Skeletal muscle satellite cell (primary cell): Measurements from ENCODE around the gene SNX27.
A peak's percentile ranks its signal among the peaks of the same experiment; 100 is the strongest.

Experiments
- H3K27me3 ChIP-seq: 2 replicates; pipeline ENCODE4 v1.7.0; 2013; ENCODE audit warnings: low read length; ENCODE audit not compliant: control insufficient read depth, insufficient read depth
- H3K36me3 ChIP-seq: 2 replicates; pipeline ENCODE4 v1.7.0; 2013; ENCODE audit warnings: mild to moderate bottlenecking, control low read depth, low read length; ENCODE audit not compliant: insufficient read depth
- H3K4me1 ChIP-seq: 2 replicates; pipeline ENCODE4 v1.7.0; 2013; ENCODE audit warnings: low read length; ENCODE audit not compliant: control insufficient read depth, insufficient read depth
- H3K4me2 ChIP-seq: 2 replicates; pipeline ENCODE4 v1.7.0; 2013; ENCODE audit warnings: mild to moderate bottlenecking, low read length
- H3K4me3 ChIP-seq: 2 replicates; pipeline ENCODE4 v1.7.0; 2013; ENCODE audit warnings: low read length
- H3K9ac ChIP-seq: 2 replicates; pipeline ENCODE4 v1.7.0; 2013; ENCODE audit warnings: mild to moderate bottlenecking, low read depth, low read length, moderate library complexity
- H3K9me3 ChIP-seq: replicated peaks from 2 replicates; pipeline ENCODE4 v1.7.0; 2013; ENCODE audit warnings: mild to moderate bottlenecking, control low read depth, low read length

The SNX27 gene

DNA sequence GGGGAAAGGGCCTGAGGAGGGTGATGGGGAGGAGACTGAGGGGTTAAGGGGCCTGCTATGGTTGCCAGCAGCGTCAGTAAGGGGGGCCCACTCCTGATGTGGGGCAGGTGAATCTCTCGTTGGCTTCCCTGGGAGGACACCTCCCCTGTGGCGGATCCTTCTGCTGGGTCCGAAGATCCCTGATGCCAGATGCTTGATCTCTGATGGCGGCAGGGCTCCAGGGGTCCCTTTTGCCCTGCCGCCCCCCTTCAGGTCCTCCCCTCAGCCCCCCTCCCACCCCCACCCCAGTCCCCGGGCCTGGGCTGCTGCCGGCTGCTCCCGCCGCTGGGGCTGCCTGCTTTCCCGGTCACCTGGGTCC is 104.5 kb downstream of the SNX27 start:
- H3K4me3 ChIP-seq = no peak overlapping the region
- H3K9me3 ChIP-seq = no peaks in the 10 kb centered on the region
- H3K27me3 ChIP-seq = peaks cover 91% of the 10 kb centered on the region

DNA sequence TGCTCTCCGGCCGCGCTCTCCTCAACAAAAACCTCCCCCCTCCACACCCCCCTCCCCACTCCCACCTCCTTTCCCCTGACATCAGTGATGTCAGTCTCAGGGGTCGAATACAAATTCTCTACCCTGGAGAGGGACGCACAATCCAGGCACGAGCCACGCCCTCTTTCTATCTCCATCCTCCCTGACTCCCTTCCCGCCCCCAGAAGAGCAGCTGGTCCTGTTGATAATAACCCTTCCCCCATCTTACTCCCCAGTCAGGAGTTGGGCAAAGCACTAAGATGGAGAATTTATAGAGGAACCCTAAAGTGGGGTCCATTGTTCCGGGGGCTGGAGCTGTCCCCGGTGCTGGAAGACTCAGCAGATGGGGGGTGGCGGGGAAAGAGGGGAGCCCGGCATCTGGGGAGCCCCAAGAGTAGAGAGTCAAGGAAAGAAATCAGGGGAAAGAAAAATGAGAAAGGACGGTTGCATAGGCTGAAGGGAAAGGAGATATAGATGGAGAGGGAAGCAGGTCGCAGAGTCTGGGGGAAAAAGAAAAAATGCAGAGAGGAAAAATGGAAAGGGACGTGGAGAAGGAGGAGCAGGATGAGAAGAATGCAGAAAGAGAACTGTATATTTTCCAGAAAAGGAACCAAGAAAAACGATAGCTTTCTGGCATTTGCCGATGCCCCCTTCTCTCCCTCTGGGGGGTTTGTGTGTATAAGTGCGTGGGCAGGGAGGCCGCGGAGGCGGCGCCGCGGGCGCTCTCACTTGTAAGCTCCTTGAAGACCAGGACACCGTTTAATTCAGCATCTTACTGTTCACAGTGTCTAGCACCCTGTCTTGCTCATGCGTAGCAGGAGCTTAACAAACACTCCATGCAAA is 105.2 kb downstream of the SNX27 start, which contains the start of gene CELF3:
Gene CELF3, minus strand, starts transcription at position 33 of the 861 bp plus-strand sequence. CDS start 783 bp downstream, outside the sequence.
- peaks cover 88% of the 10 kb centered on the region for H3K27me3 ChIP-seq
- no peak within 1 kb of the TSS for H3K4me2 ChIP-seq
- no peaks in the 10 kb centered on the region for H3K36me3 ChIP-seq
- no peak within 1 kb of the TSS for H3K4me3 ChIP-seq
- peaks cover 12% of the 10 kb centered on the region for H3K4me1 ChIP-seq
- no peak within 1 kb of the TSS for H3K9ac ChIP-seq
- H3K9me3 ChIP-seq = no peaks in the 10 kb centered on the region

More for the DNA sequence above, 104.5 kb downstream of the SNX27 start:
- Histone ChIP-seq H3K36me3 (no peaks in the 10 kb centered on the region), H3K4me1 (peaks cover 7% of the 10 kb centered on the region), H3K9ac (no peak overlapping the region), H3K4me2 (no peak overlapping the region)

DNA sequence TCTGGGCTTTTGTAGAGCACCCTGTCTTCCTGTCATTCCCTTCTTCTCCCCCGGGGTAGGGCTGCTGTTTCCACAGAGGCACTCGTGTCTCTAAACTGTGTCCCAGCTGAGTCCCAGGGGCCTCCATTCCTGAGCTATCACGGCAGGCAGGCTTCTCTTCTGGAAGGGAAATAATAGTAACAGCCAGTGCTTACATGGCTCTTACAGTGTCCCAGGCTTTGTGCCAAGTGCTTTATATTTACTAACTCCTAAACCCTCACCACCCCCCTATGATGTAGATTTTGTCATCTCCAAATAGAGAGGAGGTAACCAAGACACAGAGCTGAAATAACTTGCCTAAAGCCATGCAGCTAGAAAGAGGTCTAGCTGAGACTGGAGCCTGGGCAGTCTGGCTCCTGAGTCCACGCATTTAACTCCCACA is 106.2 kb downstream of the SNX27 start:
- Histone ChIP-seq H3K9ac (no peak overlapping the region), H3K27me3 (peaks cover 86% of the 10 kb centered on the region), H3K9me3 (no peaks in the 10 kb centered on the region), H3K36me3 (no peaks in the 10 kb centered on the region), H3K4me2 (no peak overlapping the region), H3K4me1 (peaks cover 12% of the 10 kb centered on the region), H3K4me3 (no peak overlapping the region)

DNA sequence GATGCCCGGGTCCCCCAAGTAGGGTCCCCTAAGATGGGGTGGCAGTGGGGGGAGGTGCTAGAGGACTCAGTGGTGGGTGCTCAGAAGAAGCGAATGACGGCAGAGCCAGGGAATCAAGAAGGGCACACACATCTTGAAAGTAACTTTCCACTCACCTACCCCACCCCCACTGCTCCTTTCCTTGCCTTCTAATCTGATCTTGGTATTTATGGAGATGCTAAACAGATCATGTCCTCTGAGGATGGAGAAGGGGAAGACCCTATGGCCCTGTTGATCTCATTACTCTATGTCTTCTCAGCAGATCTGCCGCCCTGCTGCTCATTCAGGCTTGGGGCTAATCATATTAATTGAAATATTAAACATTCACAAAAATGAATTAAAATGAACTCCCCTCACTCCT is 106.8 kb downstream of the SNX27 start:
- H3K9me3 ChIP-seq = no peaks in the 10 kb centered on the region
- no peak overlapping the region for H3K4me2 ChIP-seq
- no peaks in the 10 kb centered on the region for H3K36me3 ChIP-seq
- H3K4me3 ChIP-seq = no peak overlapping the region
- H3K9ac ChIP-seq = no peak overlapping the region
- peaks cover 81% of the 10 kb centered on the region for H3K27me3 ChIP-seq
- peaks cover 12% of the 10 kb centered on the region for H3K4me1 ChIP-seq

DNA sequence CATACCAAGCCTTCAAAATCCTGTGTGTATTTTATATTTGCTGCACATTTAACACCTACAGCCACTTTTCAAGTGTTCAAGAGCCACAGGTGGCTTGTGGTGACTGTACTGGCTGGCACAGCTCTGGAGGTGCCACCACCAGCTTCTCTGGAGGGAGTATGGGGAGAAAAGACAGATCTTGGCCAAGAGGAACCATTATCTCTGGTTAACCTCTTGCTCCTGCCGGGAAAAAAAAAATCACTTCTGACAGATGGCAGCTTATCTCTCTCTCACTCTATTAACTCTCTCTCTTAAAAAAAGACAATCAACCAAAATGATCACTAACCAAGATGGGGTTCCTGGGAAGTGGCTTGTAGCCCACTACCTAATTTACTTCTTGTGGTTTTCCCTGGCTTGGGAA is 108.3 kb downstream of the SNX27 start:
- Histone ChIP-seq H3K9ac (no peak overlapping the region), H3K4me2 (no peak overlapping the region), H3K4me3 (no peak overlapping the region), H3K36me3 (no peaks in the 10 kb centered on the region), H3K27me3 (peaks cover 74% of the 10 kb centered on the region), H3K9me3 (no peaks in the 10 kb centered on the region), H3K4me1 (peaks cover 12% of the 10 kb centered on the region)

DNA sequence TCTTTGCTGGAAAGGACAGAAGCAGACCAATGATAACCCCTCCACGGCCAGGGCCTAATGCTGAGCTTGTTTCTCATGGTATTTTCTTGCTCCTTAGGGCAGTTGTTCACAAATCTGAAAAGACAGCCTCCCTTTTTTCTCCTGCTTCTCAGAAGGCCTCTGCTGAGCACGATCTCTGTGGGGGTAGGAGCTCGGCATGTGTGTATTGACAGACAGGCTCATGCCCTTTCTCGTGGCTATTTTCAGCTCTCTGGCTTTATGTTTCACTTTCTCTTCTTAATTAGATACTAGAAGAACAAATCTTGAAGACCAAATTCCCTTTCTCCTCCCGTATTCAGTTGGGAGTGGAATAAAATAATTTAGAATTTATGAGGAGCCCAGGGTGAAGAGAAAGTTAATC is 108.7 kb downstream of the SNX27 start:
- peak overlapping the region; percentile 72 for H3K4me3 ChIP-seq
- no peak overlapping the region for H3K9ac ChIP-seq
- peaks cover 12% of the 10 kb centered on the region for H3K4me1 ChIP-seq
- H3K9me3 ChIP-seq = no peaks in the 10 kb centered on the region
- peaks cover 73% of the 10 kb centered on the region for H3K27me3 ChIP-seq
- H3K36me3 ChIP-seq = no peaks in the 10 kb centered on the region
- peak overlapping the region; percentile 80 for H3K4me2 ChIP-seq

DNA sequence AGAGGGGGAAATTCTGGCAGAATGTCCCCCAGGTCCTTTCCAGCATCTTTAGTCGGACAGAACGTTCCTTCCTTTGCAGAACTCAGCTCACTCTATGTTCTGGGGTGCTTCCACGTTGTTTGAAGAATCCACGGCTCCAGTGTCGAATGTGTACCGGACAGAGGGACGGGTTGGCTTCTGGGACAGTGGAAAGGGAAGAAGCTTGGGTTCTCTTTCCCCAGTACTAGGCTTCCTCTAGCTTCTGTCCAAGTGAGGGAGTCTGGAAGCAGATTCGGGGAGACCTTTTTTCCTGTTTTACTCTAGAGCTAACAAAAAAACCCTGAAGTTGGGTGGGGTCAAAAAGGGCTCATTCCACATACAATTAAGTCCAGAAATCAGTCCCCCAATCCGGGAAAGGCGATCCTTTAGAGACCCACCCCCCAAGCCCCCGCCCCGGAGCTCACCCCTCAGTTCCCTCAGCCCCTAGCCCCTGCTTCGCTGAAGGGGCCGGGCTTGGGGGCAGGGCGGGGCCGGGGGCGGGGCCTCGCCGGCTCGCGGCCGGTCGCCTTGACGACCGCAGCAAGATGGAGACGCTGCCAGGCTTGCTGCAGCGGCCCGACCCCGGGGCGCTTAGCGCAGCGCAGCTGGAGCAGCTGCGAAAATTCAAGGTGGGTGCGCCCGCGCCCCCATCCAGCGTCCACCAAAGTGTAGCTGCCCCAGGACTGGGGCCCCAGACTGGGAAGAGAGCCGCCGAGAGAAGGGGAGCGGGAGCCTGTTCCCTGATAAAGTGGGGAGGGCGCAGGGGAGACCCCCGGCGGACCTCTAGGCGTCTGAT is 109.3 kb downstream of the SNX27 start, which contains the start of gene RIIAD1:
Gene RIIAD1, plus strand, starts transcription at position 549 of the 814 bp plus-strand sequence. Its CDS starts 15 bp downstream, at position 564.
- H3K9me3 ChIP-seq = no peaks in the 10 kb centered on the region
- H3K27me3 ChIP-seq = peaks cover 73% of the 10 kb centered on the region
- H3K4me1 ChIP-seq = peaks cover 12% of the 10 kb centered on the region
- peak within 1 kb of the TSS; percentile 88 for H3K4me2 ChIP-seq
- H3K36me3 ChIP-seq = no peaks in the 10 kb centered on the region
- H3K9ac ChIP-seq = no peak within 1 kb of the TSS
- H3K4me3 ChIP-seq = peak within 1 kb of the TSS; percentile 72

DNA sequence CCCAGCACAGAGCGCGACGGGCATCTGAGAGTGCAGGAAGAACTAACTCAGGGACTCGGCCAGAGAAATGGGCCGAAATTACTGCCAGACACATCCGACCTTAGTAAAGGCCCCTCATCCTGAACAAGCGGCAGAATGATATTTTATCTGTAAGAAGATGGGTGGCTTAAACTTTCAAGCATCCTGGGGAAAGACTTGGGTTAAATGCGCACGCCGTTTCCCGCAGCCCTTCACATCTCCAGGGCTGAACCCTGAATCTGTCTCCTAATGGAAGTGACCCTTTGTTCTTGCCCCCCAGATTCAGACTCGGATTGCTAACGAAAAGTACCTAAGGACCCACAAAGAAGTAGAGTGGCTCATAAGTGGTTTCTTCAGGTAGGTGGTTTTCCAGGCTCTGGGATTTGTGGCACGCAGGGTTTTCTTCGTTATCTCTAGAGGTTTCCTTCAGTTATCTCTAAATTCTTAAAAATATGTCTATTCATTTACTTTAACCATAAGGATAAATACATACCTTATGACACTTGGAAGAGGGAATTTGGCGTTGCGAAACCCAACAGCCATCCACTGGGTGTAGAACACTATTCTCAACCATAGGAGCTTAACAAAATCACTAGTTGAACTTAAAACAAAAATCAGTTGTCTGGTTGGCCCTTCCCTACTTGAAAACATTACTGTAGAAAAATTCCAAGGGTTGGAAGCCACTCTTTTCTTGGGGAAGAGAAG is 110.1 kb downstream of the SNX27 start:
- Histone ChIP-seq H3K27me3 (peaks cover 74% of the 10 kb centered on the region), H3K9ac (no peak overlapping the region), H3K36me3 (no peaks in the 10 kb centered on the region), H3K4me1 (peaks cover 12% of the 10 kb centered on the region), H3K4me2 (peak overlapping the region; percentile 88), H3K4me3 (peak overlapping the region; percentile 72), H3K9me3 (no peaks in the 10 kb centered on the region)

DNA sequence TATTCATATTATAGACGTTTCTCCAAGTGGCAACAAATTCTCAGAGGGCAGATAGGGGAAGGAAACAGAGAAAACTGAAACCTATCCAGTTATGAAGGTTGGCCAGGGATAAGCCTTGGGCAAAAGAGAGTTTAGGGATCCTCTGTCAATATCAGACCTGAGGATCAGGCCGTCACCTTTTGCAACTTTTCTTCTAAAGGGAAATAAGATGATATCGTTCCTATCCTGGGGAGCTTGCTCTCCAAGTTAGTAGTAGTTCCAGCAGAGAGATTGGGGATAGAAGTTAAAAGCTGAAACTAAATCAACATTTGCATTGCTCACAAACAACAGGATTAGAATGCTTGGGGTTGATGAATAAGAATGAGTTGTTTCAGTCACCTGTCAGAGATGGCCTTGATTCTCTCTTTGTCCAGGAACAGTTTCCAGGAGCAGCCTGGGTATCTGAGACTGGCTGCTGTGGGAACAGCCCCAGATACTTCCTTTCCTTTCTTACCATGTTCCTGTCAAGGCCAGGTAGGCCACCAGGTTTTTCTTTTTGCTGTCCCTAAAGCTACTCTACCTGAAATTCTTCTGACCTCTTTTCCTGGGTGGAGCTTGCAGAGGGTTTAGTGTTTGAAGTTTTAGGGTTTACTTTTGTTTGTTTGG is 112.0 kb downstream of the SNX27 start:
- Histone ChIP-seq H3K27me3 (peaks cover 67% of the 10 kb centered on the region), H3K4me2 (no peak overlapping the region), H3K4me1 (peaks cover 17% of the 10 kb centered on the region), H3K36me3 (no peaks in the 10 kb centered on the region), H3K9ac (no peak overlapping the region), H3K4me3 (no peak overlapping the region), H3K9me3 (no peaks in the 10 kb centered on the region)

DNA sequence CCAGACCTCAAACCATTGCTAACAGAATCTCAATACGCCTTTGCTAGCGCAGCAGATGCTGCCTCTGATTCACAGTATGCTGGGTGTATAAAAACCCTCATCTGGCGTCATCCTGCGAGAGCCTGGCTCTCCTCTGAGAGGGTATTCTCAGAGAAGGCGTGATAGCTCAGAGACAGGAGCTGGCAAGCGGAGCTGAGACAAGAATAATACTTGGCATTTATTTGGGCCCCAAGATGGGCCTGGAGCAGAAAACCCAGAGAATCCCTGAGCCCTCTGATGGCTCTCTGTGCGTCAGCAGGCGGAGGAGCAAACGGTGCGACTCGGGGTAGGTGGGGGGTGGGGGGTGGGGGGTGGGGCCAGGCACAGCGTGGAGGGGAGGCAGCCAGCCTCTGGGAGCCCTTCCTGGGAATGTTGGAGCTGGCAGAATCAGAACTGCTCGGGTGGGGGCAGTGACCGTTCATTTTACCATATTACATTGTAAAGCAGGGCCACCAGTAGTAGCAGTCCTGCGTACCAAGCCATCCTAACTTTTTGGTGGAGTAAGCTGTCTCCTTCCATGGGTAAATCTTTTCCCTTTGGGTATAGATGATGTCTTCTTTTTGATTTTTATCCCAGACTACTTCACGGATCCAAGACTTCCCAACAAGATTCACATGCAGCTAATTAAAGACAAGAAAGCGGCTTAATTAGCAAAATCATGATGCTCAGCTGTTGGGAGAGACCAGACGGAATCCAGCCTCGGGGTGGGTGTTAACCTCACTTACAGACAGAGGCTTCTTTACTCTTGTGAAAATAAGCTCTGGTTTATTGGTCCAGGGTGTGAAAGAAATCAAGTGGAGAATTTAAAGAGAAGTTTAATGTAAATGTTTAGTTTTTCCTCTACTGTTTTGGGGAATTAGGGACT is 116.6 kb downstream of the SNX27 start:
- H3K27me3 ChIP-seq = peaks cover 62% of the 10 kb centered on the region
- peaks cover 5% of the 10 kb centered on the region for H3K4me1 ChIP-seq
- H3K9me3 ChIP-seq = no peaks in the 10 kb centered on the region
- H3K36me3 ChIP-seq = no peaks in the 10 kb centered on the region
- H3K4me3 ChIP-seq = peak overlapping the region; percentile 41
- peak overlapping the region; percentile 68 for H3K4me2 ChIP-seq
- H3K9ac ChIP-seq = peak overlapping the region; percentile 23
